Measurements from ENCODE around the gene COG4. TPM values are rescaled to one million over a fixed set of nuclear protein-coding genes. Genes with fewer than 3 reads are reported as not detected.
A peak's percentile ranks its signal among the peaks of the same experiment; 100 is the strongest.

COG4 gene
- total RNA-seq, 1 experiment from 2014 or later: 45.4 TPM

DNA sequence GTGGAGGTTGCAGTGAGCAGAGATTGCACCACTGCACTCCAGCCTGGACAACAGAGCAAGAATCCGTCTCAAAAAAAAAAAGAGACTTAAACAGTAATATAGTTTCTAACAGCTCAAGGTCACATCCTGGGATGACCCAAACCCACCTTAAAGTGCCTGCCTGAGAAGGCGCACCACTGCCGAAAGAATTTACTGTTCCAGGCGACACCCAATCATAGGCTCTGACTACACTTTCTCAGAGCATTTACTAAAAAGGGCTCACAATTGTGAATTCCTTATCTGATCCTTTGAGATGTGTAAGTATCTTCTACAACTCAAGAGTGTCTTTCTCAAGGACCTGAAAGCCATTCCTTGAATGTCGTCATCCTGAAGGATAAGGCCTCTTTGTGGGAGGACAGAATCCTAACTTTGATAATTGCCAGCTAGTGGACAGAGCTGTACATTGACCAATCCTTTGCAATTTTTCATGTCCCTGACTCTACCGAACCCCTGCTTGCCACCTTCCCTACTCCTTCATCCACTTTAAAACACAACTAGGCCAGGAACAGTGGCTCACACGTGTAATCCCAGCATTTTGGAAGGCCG lies 81.9 kb downstream of the COG4 start:
- POLR2A ChIA-PET: interaction anchor here (0.6 kb wide), 2 partner anchors 12 to 20 kb away, joined by 4 to 7 read pairs; no protein-coding TSS in a partner anchor
- H3K27ac ChIP-seq (ENCODE audit: low read length): no peak overlapping the region; the same call in 1 of the 2 replicates

DNA sequence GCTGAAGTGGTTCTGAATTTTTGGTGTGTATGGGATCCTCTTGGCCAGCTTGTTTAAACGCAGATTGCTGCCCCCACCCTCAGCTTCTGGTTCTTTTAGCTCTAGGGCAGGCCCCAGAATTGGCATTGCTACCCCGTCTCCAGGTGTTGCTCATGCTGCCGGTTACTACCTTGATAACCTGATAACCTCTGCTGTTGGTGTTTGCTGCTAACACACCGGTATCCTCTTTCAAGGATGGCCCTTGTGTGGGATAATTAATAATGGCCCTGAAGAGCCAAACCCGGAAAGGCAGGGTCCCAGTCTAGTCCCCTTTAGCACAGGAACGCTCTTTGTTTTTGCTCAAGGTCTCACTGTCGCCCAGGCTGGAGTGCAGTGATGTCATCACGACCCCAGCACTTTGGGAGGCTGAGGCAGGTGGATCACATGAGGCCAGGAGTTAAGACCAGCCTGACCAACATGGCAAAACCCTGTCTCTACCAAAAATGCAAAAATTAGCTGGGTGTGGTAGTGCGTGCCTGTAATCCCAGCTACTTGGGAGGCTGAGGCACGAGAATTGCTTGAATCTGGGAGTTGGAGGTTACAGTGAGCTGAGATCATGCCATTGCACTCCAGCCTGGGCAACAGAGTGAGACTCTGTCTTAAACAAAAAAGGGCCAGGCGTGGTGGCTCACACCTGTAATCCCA lies 83.2 kb downstream of the COG4 start:
- Histone ChIP-seq H3K36me3 (ENCODE audit: control insufficient read depth, insufficient read depth, low read length) (no peaks in the 10 kb centered on the region; the same call in 1 of the 2 replicates), H3K27ac (ENCODE audit: low read length) (peak overlapping the region; percentile 81), H3K4me3 (ENCODE audit: low read depth in 2 of 2, low read length in 2 of 2) (no peak overlapping the region), H3K4me1 (ENCODE audit: control insufficient read depth, insufficient read depth, low read length) (peaks cover 16% of the 10 kb centered on the region), H3K9me3 (ENCODE audit: control insufficient read depth, insufficient read depth, low read depth, low read length) (no peaks in the 10 kb centered on the region), H3K27me3 (ENCODE audit: control insufficient read depth, insufficient read depth, low read length) (no peaks in the 10 kb centered on the region)
- ChIA-PET POLR2A (no interaction called here), CTCF (no interaction called here)
- in situ Hi-C loops (cut with HindIII; ENCODE audit: low pct_unique_long_range_greater_than_20kb, low sequenced_read_pairs) (no loop called here), intact Hi-C loops (cut with micrococcal nuclease; ENCODE audit: unreplicated experiment) (no loop called here)
- no peak for DNase-seq (ENCODE audit: low read depth, low spot score)
- TF ChIP-seq SIN3A (IDR thresholded peaks at IDR 0.05; ENCODE audit: borderline replicate concordance, insufficient read depth, low read depth, low read length) (no peak), POLR2AphosphoS5 (IDR thresholded peaks at IDR 0.05; ENCODE audit: low read depth, low read length) (no peak), TCF7L2 (IDR thresholded peaks at IDR 0.05; ENCODE audit: low read depth, low read length) (no peak)
- TF ChIP-seq, protein P1, sequence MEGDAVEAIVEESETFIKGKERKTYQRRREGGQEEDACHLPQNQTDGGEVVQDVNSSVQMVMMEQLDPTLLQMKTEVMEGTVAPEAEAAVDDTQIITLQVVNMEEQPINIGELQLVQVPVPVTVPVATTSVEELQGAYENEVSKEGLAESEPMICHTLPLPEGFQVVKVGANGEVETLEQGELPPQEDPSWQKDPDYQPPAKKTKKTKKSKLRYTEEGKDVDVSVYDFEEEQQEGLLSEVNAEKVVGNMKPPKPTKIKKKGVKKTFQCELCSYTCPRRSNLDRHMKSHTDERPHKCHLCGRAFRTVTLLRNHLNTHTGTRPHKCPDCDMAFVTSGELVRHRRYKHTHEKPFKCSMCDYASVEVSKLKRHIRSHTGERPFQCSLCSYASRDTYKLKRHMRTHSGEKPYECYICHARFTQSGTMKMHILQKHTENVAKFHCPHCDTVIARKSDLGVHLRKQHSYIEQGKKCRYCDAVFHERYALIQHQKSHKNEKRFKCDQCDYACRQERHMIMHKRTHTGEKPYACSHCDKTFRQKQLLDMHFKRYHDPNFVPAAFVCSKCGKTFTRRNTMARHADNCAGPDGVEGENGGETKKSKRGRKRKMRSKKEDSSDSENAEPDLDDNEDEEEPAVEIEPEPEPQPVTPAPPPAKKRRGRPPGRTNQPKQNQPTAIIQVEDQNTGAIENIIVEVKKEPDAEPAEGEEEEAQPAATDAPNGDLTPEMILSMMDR (IDR thresholded peaks at IDR 0.05): no peak
- TF ChIP-seq, protein P2, sequence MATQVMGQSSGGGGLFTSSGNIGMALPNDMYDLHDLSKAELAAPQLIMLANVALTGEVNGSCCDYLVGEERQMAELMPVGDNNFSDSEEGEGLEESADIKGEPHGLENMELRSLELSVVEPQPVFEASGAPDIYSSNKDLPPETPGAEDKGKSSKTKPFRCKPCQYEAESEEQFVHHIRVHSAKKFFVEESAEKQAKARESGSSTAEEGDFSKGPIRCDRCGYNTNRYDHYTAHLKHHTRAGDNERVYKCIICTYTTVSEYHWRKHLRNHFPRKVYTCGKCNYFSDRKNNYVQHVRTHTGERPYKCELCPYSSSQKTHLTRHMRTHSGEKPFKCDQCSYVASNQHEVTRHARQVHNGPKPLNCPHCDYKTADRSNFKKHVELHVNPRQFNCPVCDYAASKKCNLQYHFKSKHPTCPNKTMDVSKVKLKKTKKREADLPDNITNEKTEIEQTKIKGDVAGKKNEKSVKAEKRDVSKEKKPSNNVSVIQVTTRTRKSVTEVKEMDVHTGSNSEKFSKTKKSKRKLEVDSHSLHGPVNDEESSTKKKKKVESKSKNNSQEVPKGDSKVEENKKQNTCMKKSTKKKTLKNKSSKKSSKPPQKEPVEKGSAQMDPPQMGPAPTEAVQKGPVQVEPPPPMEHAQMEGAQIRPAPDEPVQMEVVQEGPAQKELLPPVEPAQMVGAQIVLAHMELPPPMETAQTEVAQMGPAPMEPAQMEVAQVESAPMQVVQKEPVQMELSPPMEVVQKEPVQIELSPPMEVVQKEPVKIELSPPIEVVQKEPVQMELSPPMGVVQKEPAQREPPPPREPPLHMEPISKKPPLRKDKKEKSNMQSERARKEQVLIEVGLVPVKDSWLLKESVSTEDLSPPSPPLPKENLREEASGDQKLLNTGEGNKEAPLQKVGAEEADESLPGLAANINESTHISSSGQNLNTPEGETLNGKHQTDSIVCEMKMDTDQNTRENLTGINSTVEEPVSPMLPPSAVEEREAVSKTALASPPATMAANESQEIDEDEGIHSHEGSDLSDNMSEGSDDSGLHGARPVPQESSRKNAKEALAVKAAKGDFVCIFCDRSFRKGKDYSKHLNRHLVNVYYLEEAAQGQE (IDR thresholded peaks at IDR 0.05; ENCODE audit: insufficient read depth in 1 of 2, low read depth in 2 of 2, low read length in 1 of 2): no peak
- ATAC-seq: no peak
- no TSS peak for BruUV-seq (replicated peaks)

More for the DNA sequence above, 81.9 kb downstream of the COG4 start:
- Histone ChIP-seq H3K9me3 (ENCODE audit: control insufficient read depth, insufficient read depth, low read depth, low read length) (no peaks in the 10 kb centered on the region), H3K36me3 (ENCODE audit: control insufficient read depth, insufficient read depth, low read length) (no peaks in the 10 kb centered on the region; the same call in 1 of the 2 replicates), H3K4me1 (ENCODE audit: control insufficient read depth, insufficient read depth, low read length) (peaks cover 11% of the 10 kb centered on the region), H3K27me3 (ENCODE audit: control insufficient read depth, insufficient read depth, low read length) (no peaks in the 10 kb centered on the region), H3K4me3 (ENCODE audit: low read depth in 2 of 2, low read length in 2 of 2) (no peak overlapping the region)
- DNase-seq (ENCODE audit: low read depth, low spot score) (no peak), ATAC-seq (no peak)
- intact Hi-C loops (cut with micrococcal nuclease; ENCODE audit: unreplicated experiment): no loop called here
- no TSS peak for BruUV-seq (replicated peaks)
- in situ Hi-C loops (cut with HindIII; ENCODE audit: low pct_unique_long_range_greater_than_20kb, low sequenced_read_pairs): no loop called here
- TF ChIP-seq TCF7L2 (IDR thresholded peaks at IDR 0.05; ENCODE audit: low read depth, low read length): no peak
- TF ChIP-seq SIN3A (IDR thresholded peaks at IDR 0.05; ENCODE audit: borderline replicate concordance, insufficient read depth, low read depth, low read length): no peak
- TF ChIP-seq, protein P1 (IDR thresholded peaks at IDR 0.05): no peak
- TF ChIP-seq, protein P2 (IDR thresholded peaks at IDR 0.05; ENCODE audit: insufficient read depth in 1 of 2, low read depth in 2 of 2, low read length in 1 of 2): no peak
- no peak for TF ChIP-seq POLR2AphosphoS5 (IDR thresholded peaks at IDR 0.05; ENCODE audit: low read depth, low read length)
- CTCF ChIA-PET: no interaction called here
